HG03135 (cell line): ENCODE data around the gene CARS1.

ENCODE experiments used
- ATAC-seq: cut with Tn5 transposase; IDR thresholded peaks from one replicate; pipeline ENCODE4 v1.9.1; 2021; ENCODE audit warnings: mild to moderate bottlenecking, moderate library complexity; ENCODE audit not compliant: unreplicated experiment

CARS1 gene

DNA sequence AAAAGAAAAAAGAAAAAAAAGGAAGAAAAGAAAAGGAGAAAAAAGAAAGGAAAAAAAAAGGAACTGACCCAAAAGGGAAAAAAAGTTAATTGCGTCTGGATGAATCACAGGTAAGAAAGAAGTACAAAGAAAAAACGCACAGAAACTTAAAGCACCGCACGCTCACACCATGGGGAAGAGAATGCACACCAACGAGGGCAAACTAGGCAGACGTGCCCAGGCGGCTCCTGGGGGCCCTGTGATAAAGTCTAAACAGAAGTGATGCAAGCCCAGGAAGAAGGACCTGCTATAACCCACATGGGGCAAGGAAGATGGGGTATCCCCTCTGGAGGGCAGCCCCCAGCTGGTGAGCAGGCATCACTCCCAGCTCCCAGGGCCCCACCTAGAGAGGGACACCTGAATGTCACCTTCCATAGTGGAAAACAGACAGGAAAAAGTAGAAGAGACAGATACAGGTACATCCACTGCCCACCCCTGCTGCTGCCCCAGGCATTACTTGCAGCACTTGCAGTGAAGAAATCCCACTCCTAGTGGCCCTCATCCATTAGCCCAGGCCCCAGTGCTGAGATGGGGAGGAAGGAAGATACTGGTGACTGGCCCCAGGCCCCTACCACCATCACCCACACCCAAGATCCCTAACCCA lies 94.0 kb downstream of the CARS1 start:
- ATAC-seq: no peak

DNA sequence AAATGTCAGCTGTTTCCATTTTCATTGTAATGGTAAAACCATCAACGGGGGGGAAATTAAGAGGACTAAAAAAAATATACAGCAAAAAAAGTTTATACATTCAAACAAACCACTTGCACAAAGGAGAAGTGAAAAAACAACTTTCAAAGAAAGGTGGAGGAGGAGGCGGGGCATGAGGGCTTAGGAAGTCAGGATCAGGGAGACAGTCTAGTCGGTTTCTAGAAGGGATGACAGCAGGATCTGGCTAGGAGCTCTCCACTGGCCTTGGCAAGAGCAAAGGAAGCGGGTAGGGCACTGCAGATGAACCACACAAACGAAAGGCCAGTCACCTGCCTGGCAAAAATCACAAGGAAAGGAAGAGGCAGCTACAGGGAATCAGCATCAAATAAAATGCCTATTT lies 96.1 kb downstream of the CARS1 start:
- ATAC-seq: no peak

DNA sequence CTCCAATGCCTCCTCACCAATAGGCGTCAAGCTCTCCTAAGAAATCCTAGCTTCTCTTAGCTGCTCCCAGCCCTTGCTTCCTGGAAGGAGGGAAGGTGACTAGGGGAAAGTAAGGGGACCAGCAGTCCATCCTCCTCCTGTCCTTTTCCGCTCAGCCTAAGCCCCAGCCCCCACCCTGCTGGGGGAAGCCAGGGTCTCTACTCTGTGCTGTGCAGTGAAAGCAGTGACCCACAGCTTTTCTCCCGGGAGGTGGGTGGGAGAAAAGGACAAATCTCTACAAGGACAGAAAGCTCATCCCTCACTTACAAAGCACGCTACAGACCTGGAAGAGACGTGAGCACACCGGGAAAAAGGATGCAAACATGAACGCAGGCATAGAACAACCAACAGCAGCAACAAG lies 97.1 kb downstream of the CARS1 start:
- ATAC-seq: no peak

DNA sequence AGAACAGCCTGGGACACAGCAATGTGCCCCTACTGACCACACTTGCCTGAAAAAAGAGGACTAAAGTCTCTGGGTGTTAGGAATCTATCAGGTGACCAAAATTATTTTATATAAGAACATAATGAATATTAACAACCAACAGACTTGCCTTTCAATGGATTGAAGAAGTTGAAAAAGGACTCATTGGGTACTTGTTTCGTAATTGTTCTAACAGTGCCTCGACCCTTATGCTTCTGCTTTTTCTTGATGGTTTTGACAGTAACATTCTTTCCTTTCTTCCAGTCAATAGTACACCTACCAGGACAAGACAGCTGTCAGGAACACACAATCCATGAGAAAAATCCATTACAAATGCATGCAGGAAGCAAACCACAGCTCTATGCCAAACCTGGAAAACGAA lies 99.0 kb downstream of the CARS1 start:
- ATAC-seq: no peak

DNA sequence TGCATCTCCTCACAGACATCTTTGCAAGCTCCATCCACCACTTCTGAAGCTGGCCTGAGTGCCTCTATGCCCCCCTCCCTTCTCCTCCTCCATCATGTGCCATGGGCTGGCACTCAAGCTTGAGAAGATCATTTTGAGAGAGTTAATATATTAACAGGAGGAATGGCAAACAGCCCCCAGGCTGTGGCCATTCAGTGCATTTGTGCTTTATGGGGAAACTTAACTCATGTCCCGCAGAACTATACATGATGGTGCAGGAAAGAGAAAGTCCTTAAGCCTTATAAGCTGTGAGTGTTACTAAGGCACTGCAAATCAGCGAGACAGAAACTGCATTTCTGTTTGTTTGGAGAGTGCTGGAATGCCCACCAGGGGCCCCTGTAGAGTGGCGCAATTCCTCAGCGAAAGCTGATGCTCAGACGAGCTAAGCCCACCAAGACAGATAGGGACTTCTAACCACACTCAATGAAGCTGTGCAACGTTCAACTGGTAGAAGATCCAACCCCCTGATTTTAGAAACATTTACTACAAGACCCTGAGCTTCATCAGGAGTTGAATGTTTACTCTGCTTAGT lies 101.2 kb downstream of the CARS1 start:
- no peak for ATAC-seq

DNA sequence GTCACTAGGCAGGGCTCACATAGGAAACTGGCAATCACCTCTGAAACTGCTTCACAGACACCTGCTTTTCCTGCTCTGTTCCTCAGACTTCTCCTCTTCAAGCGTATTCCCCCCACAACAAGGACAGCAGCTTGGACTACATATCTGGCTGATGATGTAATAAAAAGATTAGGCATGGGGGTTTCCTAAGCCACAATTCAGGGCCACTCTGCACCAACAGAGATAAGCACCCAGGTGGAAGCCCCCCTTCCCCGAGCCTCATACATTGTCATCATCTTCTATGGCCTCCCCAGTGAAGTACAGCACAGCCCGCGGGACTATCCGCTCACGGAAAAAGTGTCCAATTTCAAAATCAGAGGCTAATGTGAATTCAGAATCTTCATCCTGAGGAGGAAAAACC lies 103.0 kb downstream of the CARS1 start:
- no peak for ATAC-seq

DNA sequence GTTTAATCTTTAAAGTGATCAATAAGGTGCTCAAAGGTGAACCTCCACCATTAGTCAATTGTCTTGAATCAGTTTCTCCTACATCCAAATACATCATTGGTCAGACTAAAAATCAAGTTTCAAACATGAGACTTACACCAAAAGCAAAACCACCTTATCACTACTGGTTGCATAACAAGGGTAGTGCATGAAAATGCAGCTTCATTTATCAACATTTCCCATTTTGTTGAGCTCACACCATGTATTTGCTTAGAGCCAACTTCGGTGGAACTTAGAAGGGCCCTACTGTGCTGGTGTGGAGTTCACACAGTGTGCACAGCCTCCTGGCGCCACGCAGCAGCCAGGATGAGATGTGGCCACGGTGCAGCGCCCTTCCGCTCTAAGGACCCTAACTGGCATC lies 104.9 kb downstream of the CARS1 start:
- no peak for ATAC-seq

DNA sequence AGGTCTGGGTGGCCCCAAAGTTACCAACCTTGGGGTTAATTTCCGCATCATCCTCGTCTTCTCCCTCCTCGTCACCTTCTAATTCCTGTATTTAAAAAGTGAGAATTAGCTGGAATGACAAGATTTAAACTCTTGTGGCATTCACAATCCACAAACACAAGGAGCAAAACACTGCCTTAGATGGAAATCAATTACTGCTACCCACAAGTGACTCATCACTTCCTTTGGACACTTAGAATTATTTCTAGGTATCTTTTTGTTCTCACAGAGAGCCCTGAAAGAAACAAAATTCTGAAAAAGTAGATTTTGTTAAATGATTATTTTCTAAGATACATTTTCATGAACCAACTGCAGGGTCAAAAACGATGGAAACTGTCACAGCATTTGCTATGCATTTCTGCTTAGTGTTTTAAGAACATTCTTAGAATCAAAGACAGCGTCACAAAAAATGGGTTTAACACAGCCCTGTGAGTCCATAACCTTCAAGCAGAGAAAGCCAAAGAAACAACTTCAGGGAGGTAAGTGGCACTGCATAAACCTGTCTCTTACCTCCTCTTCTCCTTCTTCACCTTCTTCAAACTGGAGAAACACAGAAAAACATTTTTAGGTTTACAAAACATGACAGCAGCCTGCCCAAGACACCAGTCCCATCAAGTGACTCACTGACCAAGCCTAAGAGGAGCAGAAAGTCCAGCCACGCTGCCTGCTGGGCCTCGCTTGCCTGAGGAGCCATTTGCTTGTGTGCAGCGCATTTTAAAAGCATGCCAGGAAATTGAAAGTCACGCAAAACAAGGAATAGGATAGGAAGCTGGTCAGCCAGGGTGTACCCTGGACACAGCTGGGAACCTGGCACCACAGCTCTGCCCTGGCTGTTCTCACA lies 105.8 kb downstream of the CARS1 start:
- ATAC-seq: no peak
